ENCODE measurements around the gene FDX1.

FDX1 gene

DNA sequence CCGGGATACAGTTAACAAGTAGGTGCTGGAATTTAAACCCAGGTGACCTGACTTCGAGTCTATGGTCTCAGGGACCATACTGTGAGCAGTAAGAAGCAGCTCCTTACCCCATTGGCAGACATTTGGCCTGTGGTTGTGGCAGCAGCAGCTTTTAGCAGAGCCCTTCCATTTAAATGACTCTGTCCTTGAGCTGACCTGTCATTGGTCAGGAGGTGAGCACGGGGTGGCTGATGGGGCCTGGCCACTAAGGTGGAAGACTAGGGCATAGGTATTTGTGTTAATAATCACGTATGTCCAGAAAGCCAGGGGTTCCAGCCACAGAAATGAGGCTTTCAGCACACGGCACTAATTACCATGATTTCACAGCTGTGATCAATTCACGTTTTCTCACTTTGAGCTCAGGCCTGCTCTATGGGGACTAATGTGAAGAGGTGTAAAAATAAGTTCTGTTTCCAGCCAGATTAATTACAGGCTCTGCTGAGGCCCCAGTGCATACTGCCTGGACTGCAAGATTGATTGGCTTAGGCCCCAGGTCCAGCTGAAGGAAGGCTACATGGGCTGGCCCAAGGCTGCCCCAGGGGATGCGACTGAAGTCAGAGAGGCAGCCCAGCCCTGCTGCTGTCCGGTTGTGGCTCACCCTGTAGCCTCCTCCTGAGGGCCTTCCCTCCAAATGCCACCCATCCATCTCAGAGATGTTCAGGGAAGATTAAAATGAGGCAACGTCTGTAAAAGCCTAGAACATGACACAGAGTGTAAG lies 76.0 kb downstream of the FDX1 start:
- DNase-seq (ENCODE audit: low read depth in 2 of 3, low spot score in 1 of 3) = no peak

DNA sequence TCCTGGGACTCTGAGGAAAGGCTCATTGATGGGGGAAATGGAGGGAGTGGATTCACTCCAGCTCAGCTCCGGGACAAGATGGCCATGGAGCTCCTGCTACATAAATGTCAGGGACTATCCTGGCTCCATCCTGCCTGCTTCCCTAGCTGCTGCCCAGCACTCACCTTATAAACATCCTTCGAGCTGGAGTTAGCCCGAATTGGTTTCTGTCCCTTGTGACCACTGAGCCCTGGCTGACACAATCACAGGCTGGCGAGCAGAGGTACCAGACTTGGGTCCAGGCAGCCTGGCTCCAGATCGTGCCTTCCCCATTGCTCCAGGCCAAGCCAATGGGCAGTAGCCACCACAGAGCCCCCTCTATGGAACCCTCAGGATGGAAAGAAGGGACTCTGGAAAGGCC lies 77.6 kb downstream of the FDX1 start:
- no peak for DNase-seq (ENCODE audit: low read depth in 2 of 3, low spot score in 1 of 3)

DNA sequence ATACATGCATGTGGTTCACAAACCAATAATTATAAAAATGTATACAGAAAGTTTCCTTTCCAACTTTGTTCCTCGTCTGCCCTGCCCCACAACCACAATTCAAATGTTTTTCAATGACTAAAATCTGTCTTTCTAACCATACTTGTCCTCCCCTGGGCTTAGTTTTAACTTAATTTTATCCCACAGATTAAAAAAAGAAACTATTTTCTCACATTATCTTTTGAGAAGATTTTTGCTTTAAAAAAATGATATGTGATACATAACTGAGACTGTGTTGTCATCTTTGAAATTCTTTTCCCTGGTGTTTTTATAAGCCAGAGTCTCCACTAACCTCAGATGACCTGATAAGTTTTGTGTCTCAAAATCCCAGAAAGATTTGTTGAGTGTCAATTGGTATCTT lies 79.0 kb downstream of the FDX1 start:
- no peak for DNase-seq (ENCODE audit: low read depth in 2 of 3, low spot score in 1 of 3)

DNA sequence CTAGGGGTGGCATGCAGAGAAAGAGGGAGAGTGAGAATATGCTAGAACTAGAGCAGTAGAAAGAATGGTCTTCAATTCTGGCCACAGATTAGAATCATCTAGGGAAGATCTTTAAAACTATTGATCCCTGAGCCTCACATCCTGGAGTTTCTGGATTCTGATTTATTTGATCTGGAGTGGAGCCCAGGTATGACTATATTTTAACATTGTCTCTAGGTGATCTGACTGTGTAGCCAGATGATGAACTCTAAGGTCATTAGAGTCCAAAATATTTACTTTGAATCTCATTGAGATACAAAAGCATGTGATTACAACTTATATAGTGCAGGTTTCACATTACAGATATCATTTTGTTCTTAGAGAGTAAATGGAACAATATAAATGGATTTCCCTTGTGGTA lies 79.7 kb downstream of the FDX1 start:
- no peak for DNase-seq (ENCODE audit: low read depth in 2 of 3, low spot score in 1 of 3)

DNA sequence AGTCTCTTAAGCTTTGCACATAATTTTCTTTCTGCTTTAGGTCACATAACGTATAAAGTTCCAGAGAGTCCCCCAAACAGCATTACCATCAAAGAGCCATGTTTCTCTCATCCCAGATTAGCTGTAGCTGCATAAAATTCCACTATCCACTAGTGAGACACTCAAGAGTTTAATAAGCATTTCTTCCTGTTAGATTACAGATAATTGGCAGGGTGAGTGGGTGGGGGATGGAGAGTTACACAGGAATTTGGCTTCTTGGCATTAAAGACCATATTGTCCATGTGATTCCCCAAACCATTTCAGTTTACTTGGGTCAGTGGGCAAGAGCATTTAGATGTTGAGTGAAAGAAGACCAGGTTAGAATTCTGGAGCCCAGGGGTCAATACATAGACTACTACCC lies 82.3 kb downstream of the FDX1 start:
- DNase-seq (ENCODE audit: low read depth in 2 of 3, low spot score in 1 of 3) = no peak

- no peak for DNase-seq (ENCODE audit: low read depth in 2 of 3, low spot score in 1 of 3)
These were observed 83.6 kb downstream of the FDX1 start for GRCh38 chr11:110513259-110513801.

DNA sequence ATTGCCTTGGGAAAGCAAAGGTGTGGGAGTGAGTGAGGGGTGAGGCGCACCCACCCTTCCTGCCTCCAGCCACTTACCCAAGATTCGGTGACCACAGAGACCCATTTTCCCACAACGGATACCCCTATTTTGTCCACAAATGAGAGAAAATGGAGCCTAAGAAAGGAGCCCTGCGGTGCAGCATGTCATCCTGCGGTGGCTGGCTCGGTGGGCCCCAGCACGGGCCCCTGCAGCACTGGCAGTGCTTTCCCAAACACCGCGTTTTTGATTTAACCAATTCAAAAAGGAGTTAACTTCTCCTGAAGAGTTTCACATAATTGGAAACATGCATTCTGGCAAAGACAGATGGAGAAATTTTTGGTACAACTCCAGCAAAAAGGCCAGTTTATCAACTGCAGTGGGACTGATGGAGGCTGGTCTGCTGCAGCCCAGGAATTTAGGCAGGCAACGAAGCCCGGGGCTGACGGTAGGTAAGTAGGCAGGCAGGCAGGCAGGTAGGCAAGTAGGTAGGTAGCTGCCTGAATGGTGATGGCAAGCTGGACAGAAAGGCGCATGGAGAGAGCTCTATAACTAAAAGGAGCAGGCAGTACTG lies 84.2 kb downstream of the FDX1 start:
- DNase-seq (ENCODE audit: low read depth in 2 of 3, low spot score in 1 of 3) = no peak
